Caco-2 (cell line): ENCODE results near the gene TTC13. TPM values are rescaled to one million over a fixed set of nuclear protein-coding genes. Genes with fewer than 3 reads are reported as not detected.
A peak's percentile ranks its signal among the peaks of the same experiment; 100 is the strongest.

Source experiments
- BruUV-seq: library from RNA; stranded (reverse); fragments of 400-500 nt; replicated peaks from 2 replicates; lab custom pipeline; 2021; lab: Mats Ljungman, UMichigan
- CTCF ChIA-PET: fragments of 300-600 bp; sonication (Branson Sonifier 250); formaldehyde crosslinking; loops from one replicate; lab custom pipeline; 2022; ENCODE audit warnings: antibody characterized with exemption; lab: Charles Lee
- POLR2A ChIA-PET: fragments of 300-600 bp; sonication (Branson Sonifier 250); formaldehyde crosslinking; loops from one replicate; lab custom pipeline; 2022; ENCODE audit warnings: antibody characterized with exemption; lab: Charles Lee
- DNase-seq, 2 experiments: peaks; one replicate each; pipeline versions ENCODE4 v3.0.0 to v3.0.0-alpha.2; 2020 to 2022
- H3K27me3 ChIP-seq: replicated peaks from 2 replicates; pipeline ENCODE4 v1.6.0; 2011; ENCODE audit warnings: low read length; ENCODE audit not compliant: control insufficient read depth, insufficient read depth
- H3K36me3 ChIP-seq: 2 replicates; pipeline ENCODE4 v1.5.1; 2011; ENCODE audit warnings: low read length; ENCODE audit not compliant: control insufficient read depth, insufficient read depth
- H3K4me1 ChIP-seq: fragments of 250-450 bp; sonication (Bioruptor Pico); 2 replicates; pipeline ENCODE4 v1.5.1; 2020; ENCODE audit warnings: mild to moderate bottlenecking
- H3K4me3 ChIP-seq: 2 replicates; pipeline ENCODE4 v1.5.1; 2011; ENCODE audit warnings: low read depth, mild to moderate bottlenecking, control low read depth, low read length
- H3K9me3 ChIP-seq: fragments of 250-450 bp; sonication (Bioruptor Pico); 2 replicates; pipeline ENCODE4 v1.5.1; 2020; ENCODE audit warnings: mild to moderate bottlenecking, moderate library complexity
- H3K27ac Mint-ChIP-seq: one replicate; pipeline ENCODE4 v1.8.0; 2022; ENCODE audit warnings: mixed read lengths; ENCODE audit not compliant: unreplicated experiment
- H3K27me3 Mint-ChIP-seq: one replicate; pipeline ENCODE4 v1.8.0; 2022; ENCODE audit warnings: mixed read lengths; ENCODE audit not compliant: insufficient read depth, unreplicated experiment
- H3K36me3 Mint-ChIP-seq: one replicate; pipeline ENCODE4 v1.8.0; 2022; ENCODE audit warnings: mild to moderate bottlenecking, mixed read lengths; ENCODE audit not compliant: insufficient read depth, unreplicated experiment
- H3K4me1 Mint-ChIP-seq: one replicate; pipeline ENCODE4 v1.8.0; 2022; ENCODE audit warnings: low read depth, mixed read lengths; ENCODE audit not compliant: unreplicated experiment
- H3K4me3 Mint-ChIP-seq: one replicate; pipeline ENCODE4 v1.8.0; 2022; ENCODE audit warnings: mild to moderate bottlenecking, moderate library complexity, mixed read lengths; ENCODE audit not compliant: unreplicated experiment
- H3K9me3 Mint-ChIP-seq: one replicate; pipeline ENCODE4 v1.8.0; 2022; ENCODE audit warnings: mixed read lengths; ENCODE audit not compliant: unreplicated experiment
- CTCF ChIP-seq, 2 experiments: fragments of 200-600 bp in 1 of 2; IDR thresholded peaks; 1 replicate in 1 of 2; 2 replicates in 1 of 2; pipeline versions ENCODE4 v1.5.1 to v1.8.0; 2011 to 2022; ENCODE audit warnings: antibody characterized with exemption in 1 of 2, control low read depth in 1 of 2, inconsistent platforms in 1 of 2, low read depth in 1 of 2, low read length in 1 of 2, mild to moderate bottlenecking in 1 of 2, moderate library complexity in 1 of 2; ENCODE audit not compliant: insufficient read depth in 1 of 2, severe bottlenecking in 1 of 2, unreplicated experiment in 1 of 2
- intact Hi-C: fragments of 100-400 bp; cut with micrococcal nuclease; formaldehyde crosslinking; loops from one replicate; pipeline ENCODE4 v1.10.0; 2022; ENCODE audit not compliant: unreplicated experiment
- total RNA-seq: library from RNA; stranded (reverse); gene quantifications from 2 replicates; pipeline ENCODE4 v1.2.3, GENCODE V29; 2022

TTC13 gene
- total RNA-seq, 1 experiment from 2014 or later = 57.6 TPM

GRCh38 chr1:230972855-230973271 is 5.8 kb downstream of the TTC13 start:
- TF ChIP-seq CTCF (IDR thresholded peaks at IDR 0.05; ENCODE audit: insufficient read depth in 1 of 2, low read depth in 1 of 2, low read length in 1 of 2, severe bottlenecking in 1 of 2, unreplicated experiment in 1 of 2) = no peak
- Histone ChIP-seq H3K9me3 (no peaks in the 10 kb centered on the region), H3K36me3 (peaks cover 2% of the 10 kb centered on the region), H3K4me3 (no peak overlapping the region), H3K27me3 (no peaks in the 10 kb centered on the region), H3K4me1 (peaks cover 63% of the 10 kb centered on the region)
- Mint-ChIP-seq H3K9me3 (no peaks in the 10 kb centered on the region), H3K36me3 (peaks cover 23% of the 10 kb centered on the region), H3K27ac (peak overlapping the region; percentile 60), H3K4me1 (peaks cover 47% of the 10 kb centered on the region), H3K4me3 (peak overlapping the region; percentile 20), H3K27me3 (no peaks in the 10 kb centered on the region)
- POLR2A ChIA-PET = interaction anchor here (0.7 kb wide), 1 partner anchor 104 kb away, joined by 3 read pairs; the partner anchor contains the start of gene C1orf198
- CTCF ChIA-PET = no interaction called here
- DNase-seq = peak; percentile 39 to 57
- no TSS peak for BruUV-seq
- intact Hi-C loops = loop anchor here (2.0 kb wide), 1 partner anchor 24 kb away; no protein-coding TSS in a partner anchor

- no peak for DNase-seq
Measured at GRCh38 chr1:230971771-230972170, 6.9 kb downstream of the TTC13 start.

GRCh38 chr1:230970432-230970831 is 8.2 kb downstream of the TTC13 start:
- Histone ChIP-seq H3K4me1 (peaks cover 54% of the 10 kb centered on the region), H3K36me3 (peaks cover 2% of the 10 kb centered on the region), H3K27me3 (no peaks in the 10 kb centered on the region), H3K4me3 (no peak overlapping the region), H3K9me3 (0 out of 2 replicates have a peak, but pooled peaks cover 3% of the 10 kb centered on the region)
- ChIA-PET CTCF (no interaction called here), POLR2A (interaction anchor here (0.7 kb wide), 2 partner anchors 29 to 237 kb away, joined by 7 to 11 read pairs; no protein-coding TSS in a partner anchor)
- no peak for DNase-seq
- no peak overlapping the region for H3K4me3 Mint-ChIP-seq
- H3K27ac Mint-ChIP-seq = peak overlapping the region; percentile 41
- H3K9me3 Mint-ChIP-seq = no peaks in the 10 kb centered on the region
- peaks cover 7% of the 10 kb centered on the region for H3K36me3 Mint-ChIP-seq
- peaks cover 36% of the 10 kb centered on the region for H3K4me1 Mint-ChIP-seq
- no peaks in the 10 kb centered on the region for H3K27me3 Mint-ChIP-seq
- TF ChIP-seq CTCF (IDR thresholded peaks at IDR 0.05; ENCODE audit: insufficient read depth in 1 of 2, low read depth in 1 of 2, low read length in 1 of 2, severe bottlenecking in 1 of 2, unreplicated experiment in 1 of 2) = no peak
- intact Hi-C loops = no loop called here
- no TSS peak for BruUV-seq

More at GRCh38 chr1:230971771-230972170, 6.9 kb downstream of the TTC13 start:
- Mint-ChIP-seq H3K4me3 (no peak overlapping the region), H3K9me3 (no peaks in the 10 kb centered on the region), H3K4me1 (peaks cover 47% of the 10 kb centered on the region), H3K27me3 (no peaks in the 10 kb centered on the region), H3K36me3 (peaks cover 17% of the 10 kb centered on the region), H3K27ac (peak overlapping the region; percentile 60)
- no TSS peak for BruUV-seq
- intact Hi-C loops = loop anchor here (2.0 kb wide), 1 partner anchor 23 kb away; no protein-coding TSS in a partner anchor
- Histone ChIP-seq H3K9me3 (no peaks in the 10 kb centered on the region), H3K4me3 (no peak overlapping the region), H3K36me3 (peaks cover 2% of the 10 kb centered on the region), H3K4me1 (peaks cover 57% of the 10 kb centered on the region), H3K27me3 (no peaks in the 10 kb centered on the region)
- ChIA-PET CTCF (no interaction called here), POLR2A (no interaction called here)
- no peak for TF ChIP-seq CTCF (IDR thresholded peaks at IDR 0.05; ENCODE audit: insufficient read depth in 1 of 2, low read depth in 1 of 2, low read length in 1 of 2, severe bottlenecking in 1 of 2, unreplicated experiment in 1 of 2)
